ENCODE measurements around the gene COL4A3. TPM values are rescaled to one million over a fixed set of nuclear protein-coding genes. Genes with fewer than 3 reads are reported as not detected.

COL4A3 gene
- total RNA-seq, 1 donor from 2014 or later = 1.1 TPM

DNA sequence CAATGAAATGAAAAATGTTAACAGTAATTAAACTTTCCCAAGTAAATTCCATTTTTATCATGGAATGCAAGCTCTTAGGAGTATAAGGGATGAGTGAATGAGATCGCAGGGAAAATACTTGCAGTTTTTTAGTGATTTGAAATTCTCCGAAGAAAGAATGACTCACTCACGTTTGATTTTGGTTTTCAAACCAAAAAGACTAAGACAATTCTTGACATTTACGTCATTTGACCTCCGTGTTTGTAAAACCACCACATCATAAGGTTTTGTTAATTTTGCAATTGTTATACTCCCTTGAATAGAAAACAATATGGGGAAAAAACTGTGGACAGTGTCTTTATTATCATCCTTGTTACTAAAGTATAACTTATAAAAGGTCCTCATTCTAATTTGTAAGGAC lies 29.8 kb upstream of the COL4A3 start:
- Histone ChIP-seq H3K9me3 (no peaks in the 10 kb centered on the region), H3K4me1 (no peaks in the 10 kb centered on the region), H3K27me3 (no peaks in the 10 kb centered on the region), H3K4me3 (no peak overlapping the region), H3K27ac (no peak overlapping the region), H3K36me3 (no peaks in the 10 kb centered on the region)
- intact Hi-C loops (cut with DNase I) = no loop called here
- TF ChIP-seq, protein P1, sequence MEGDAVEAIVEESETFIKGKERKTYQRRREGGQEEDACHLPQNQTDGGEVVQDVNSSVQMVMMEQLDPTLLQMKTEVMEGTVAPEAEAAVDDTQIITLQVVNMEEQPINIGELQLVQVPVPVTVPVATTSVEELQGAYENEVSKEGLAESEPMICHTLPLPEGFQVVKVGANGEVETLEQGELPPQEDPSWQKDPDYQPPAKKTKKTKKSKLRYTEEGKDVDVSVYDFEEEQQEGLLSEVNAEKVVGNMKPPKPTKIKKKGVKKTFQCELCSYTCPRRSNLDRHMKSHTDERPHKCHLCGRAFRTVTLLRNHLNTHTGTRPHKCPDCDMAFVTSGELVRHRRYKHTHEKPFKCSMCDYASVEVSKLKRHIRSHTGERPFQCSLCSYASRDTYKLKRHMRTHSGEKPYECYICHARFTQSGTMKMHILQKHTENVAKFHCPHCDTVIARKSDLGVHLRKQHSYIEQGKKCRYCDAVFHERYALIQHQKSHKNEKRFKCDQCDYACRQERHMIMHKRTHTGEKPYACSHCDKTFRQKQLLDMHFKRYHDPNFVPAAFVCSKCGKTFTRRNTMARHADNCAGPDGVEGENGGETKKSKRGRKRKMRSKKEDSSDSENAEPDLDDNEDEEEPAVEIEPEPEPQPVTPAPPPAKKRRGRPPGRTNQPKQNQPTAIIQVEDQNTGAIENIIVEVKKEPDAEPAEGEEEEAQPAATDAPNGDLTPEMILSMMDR (IDR thresholded peaks at IDR 0.05) = no peak
- no peak for DNase-seq (ENCODE audit: low spot score in 2 of 2)

GRCh38 chr2:227141301-227141700 lies 23.1 kb upstream of the COL4A3 start:
- no peaks in the 10 kb centered on the region for H3K36me3 ChIP-seq
- TF ChIP-seq, protein P1 (IDR thresholded peaks at IDR 0.05) = no peak

GRCh38 chr2:227143895-227144294 lies 20.5 kb upstream of the COL4A3 start:
- no peaks in the 10 kb centered on the region for H3K4me1 ChIP-seq
- H3K27me3 ChIP-seq = no peaks in the 10 kb centered on the region
- H3K9me3 ChIP-seq = no peaks in the 10 kb centered on the region
- intact Hi-C loops (cut with DNase I) = no loop called here
- DNase-seq (ENCODE audit: low spot score in 2 of 2) = no peak
- TF ChIP-seq, protein P1 (IDR thresholded peaks at IDR 0.05) = no peak
- H3K4me3 ChIP-seq = no peak overlapping the region
- H3K36me3 ChIP-seq = no peaks in the 10 kb centered on the region
- no peak overlapping the region for H3K27ac ChIP-seq

More at GRCh38 chr2:227141301-227141700, 23.1 kb upstream of the COL4A3 start:
- no peak overlapping the region for H3K4me3 ChIP-seq
- no peaks in the 10 kb centered on the region for H3K4me1 ChIP-seq
- H3K27me3 ChIP-seq = no peaks in the 10 kb centered on the region
- DNase-seq (ENCODE audit: low spot score in 2 of 2) = no peak
- H3K27ac ChIP-seq = no peak overlapping the region
- H3K9me3 ChIP-seq = no peaks in the 10 kb centered on the region
- intact Hi-C loops (cut with DNase I) = no loop called here

GRCh38 chr2:227146456-227146855 lies 18.0 kb upstream of the COL4A3 start:
- intact Hi-C loops (cut with DNase I) = no loop called here
- no peak for DNase-seq (ENCODE audit: low spot score in 2 of 2)
- no peaks in the 10 kb centered on the region for H3K9me3 ChIP-seq
- no peak overlapping the region for H3K4me3 ChIP-seq
- TF ChIP-seq, protein P1 (IDR thresholded peaks at IDR 0.05) = no peak
- H3K27me3 ChIP-seq = no peaks in the 10 kb centered on the region
- no peak overlapping the region for H3K27ac ChIP-seq
- no peaks in the 10 kb centered on the region for H3K36me3 ChIP-seq
- no peaks in the 10 kb centered on the region for H3K4me1 ChIP-seq

DNA sequence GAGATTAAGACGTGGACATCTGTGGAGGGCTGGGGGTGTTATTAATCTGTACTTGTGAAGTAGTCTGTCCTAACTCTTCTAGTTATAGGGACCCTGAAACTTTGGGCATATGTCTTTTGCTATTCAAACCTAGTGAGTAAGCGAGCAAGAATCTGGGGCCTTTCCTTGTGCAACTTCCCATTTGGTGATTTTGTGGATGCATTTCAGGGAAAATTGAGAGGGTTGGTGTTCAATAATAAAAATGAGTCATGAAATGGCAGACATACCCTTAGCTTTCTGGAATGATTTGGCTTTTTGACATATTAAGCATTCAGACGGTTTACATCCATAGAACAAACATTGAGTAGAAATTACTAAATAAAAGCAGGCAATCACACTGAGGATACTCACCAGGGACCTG lies 17.4 kb upstream of the COL4A3 start:
- no peak overlapping the region for H3K27ac ChIP-seq
- no peak overlapping the region for H3K4me3 ChIP-seq
- H3K4me1 ChIP-seq = no peaks in the 10 kb centered on the region
- H3K27me3 ChIP-seq = no peaks in the 10 kb centered on the region
- no peaks in the 10 kb centered on the region for H3K36me3 ChIP-seq
- intact Hi-C loops (cut with DNase I) = no loop called here
- no peak for DNase-seq (ENCODE audit: low spot score in 2 of 2)
- H3K9me3 ChIP-seq = no peaks in the 10 kb centered on the region
- TF ChIP-seq, protein P1 (IDR thresholded peaks at IDR 0.05) = no peak

GRCh38 chr2:227148106-227148505 lies 16.3 kb upstream of the COL4A3 start:
- Histone ChIP-seq H3K4me3 (no peak overlapping the region), H3K9me3 (no peaks in the 10 kb centered on the region), H3K36me3 (no peaks in the 10 kb centered on the region), H3K27ac (no peak overlapping the region), H3K27me3 (no peaks in the 10 kb centered on the region), H3K4me1 (no peaks in the 10 kb centered on the region)
- TF ChIP-seq, protein P1 (IDR thresholded peaks at IDR 0.05) = no peak
- no peak for DNase-seq (ENCODE audit: low spot score in 2 of 2)
- intact Hi-C loops (cut with DNase I) = no loop called here
